ENCODE data around the gene NAV2. TPM values are rescaled to one million over a fixed set of nuclear protein-coding genes. Genes with fewer than 3 reads are reported as not detected.

Gene NAV2
- total and polyA plus RNA-seq, 2 donors from 2014 or later = 5.9 to 37.7 TPM

- H3K27me3 ChIP-seq (ENCODE audit: control insufficient read depth, insufficient read depth, low read length) = no peaks in the 10 kb centered on the region
- H3K4me3 ChIP-seq (ENCODE audit: low read length in 3 of 3) = no peak overlapping the region
- H3K9me3 ChIP-seq (ENCODE audit: control insufficient read depth in 2 of 3, insufficient read depth in 1 of 3, low read length in 3 of 3) = no peaks in the 10 kb centered on the region
- H3K36me3 ChIP-seq (ENCODE audit: control insufficient read depth in 2 of 3, insufficient read depth in 3 of 3, low read length in 3 of 3) = no peaks in the 10 kb centered on the region
- H3K9ac ChIP-seq (ENCODE audit: low read length in 3 of 3) = no peak overlapping the region
- DNase-seq (peak; percentile 80 to 85 (median 84)), FAIRE-seq (no peak)
- intact Hi-C loops (cut with DNase I) = no loop called here
- no peak overlapping the region for H3K27ac ChIP-seq (ENCODE audit: low read depth in 2 of 2, low read length in 2 of 2)
- no peaks in the 10 kb centered on the region for H3K4me1 ChIP-seq (ENCODE audit: control insufficient read depth in 2 of 3, insufficient read depth in 2 of 3, low read depth in 1 of 3, low read length in 3 of 3)
- TF ChIP-seq, protein P1, sequence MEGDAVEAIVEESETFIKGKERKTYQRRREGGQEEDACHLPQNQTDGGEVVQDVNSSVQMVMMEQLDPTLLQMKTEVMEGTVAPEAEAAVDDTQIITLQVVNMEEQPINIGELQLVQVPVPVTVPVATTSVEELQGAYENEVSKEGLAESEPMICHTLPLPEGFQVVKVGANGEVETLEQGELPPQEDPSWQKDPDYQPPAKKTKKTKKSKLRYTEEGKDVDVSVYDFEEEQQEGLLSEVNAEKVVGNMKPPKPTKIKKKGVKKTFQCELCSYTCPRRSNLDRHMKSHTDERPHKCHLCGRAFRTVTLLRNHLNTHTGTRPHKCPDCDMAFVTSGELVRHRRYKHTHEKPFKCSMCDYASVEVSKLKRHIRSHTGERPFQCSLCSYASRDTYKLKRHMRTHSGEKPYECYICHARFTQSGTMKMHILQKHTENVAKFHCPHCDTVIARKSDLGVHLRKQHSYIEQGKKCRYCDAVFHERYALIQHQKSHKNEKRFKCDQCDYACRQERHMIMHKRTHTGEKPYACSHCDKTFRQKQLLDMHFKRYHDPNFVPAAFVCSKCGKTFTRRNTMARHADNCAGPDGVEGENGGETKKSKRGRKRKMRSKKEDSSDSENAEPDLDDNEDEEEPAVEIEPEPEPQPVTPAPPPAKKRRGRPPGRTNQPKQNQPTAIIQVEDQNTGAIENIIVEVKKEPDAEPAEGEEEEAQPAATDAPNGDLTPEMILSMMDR (IDR thresholded peaks at IDR 0.05; ENCODE audit: borderline replicate concordance, extremely low read depth, insufficient read depth) = peak; percentile 86
Measured at GRCh38 chr11:19742588-19743292, 30.1 kb downstream of the NAV2 start.

GRCh38 chr11:19743622-19744021, 31.0 kb downstream of the NAV2 start:
- H3K4me3 ChIP-seq (ENCODE audit: low read length in 3 of 3) = no peak overlapping the region
- intact Hi-C loops (cut with DNase I) = no loop called here
- H3K9ac ChIP-seq (ENCODE audit: low read length in 3 of 3) = no peak overlapping the region
- FAIRE-seq (no peak), DNase-seq (no peak)
- no peaks in the 10 kb centered on the region for H3K9me3 ChIP-seq (ENCODE audit: control insufficient read depth in 2 of 3, insufficient read depth in 1 of 3, low read length in 3 of 3)
- no peaks in the 10 kb centered on the region for H3K36me3 ChIP-seq (ENCODE audit: control insufficient read depth in 2 of 3, insufficient read depth in 3 of 3, low read length in 3 of 3)
- no peaks in the 10 kb centered on the region for H3K27me3 ChIP-seq (ENCODE audit: control insufficient read depth, insufficient read depth, low read length)
- no peaks in the 10 kb centered on the region for H3K4me1 ChIP-seq (ENCODE audit: control insufficient read depth in 2 of 3, insufficient read depth in 2 of 3, low read depth in 1 of 3, low read length in 3 of 3)
- H3K27ac ChIP-seq (ENCODE audit: low read depth in 2 of 2, low read length in 2 of 2) = no peak overlapping the region
- TF ChIP-seq, protein P1 (IDR thresholded peaks at IDR 0.05; ENCODE audit: borderline replicate concordance, extremely low read depth, insufficient read depth) = no peak

DNA sequence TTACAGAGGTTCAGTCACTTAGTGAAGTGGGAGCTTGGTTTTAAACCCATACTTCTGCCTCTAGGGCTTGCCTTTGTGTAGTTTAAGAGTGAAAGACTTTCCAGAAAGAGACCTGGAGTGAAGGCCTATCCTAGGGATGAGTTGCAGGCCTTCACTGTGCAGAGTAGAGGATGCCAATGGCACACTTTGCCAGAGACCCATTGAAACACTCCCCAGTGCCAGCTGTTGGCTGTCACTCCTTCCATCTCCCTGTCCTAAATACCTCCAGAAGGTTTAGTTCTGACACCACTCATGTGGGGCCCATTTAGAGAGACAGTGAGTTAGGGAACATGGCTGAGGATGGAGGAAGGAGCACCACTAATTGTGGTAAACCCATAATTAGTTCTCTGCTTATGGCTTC, 31.5 kb downstream of the NAV2 start:
- Histone ChIP-seq H3K27me3 (ENCODE audit: control insufficient read depth, insufficient read depth, low read length) (no peaks in the 10 kb centered on the region), H3K27ac (ENCODE audit: low read depth in 2 of 2, low read length in 2 of 2) (no peak overlapping the region), H3K9me3 (ENCODE audit: control insufficient read depth in 2 of 3, insufficient read depth in 1 of 3, low read length in 3 of 3) (no peaks in the 10 kb centered on the region), H3K4me1 (ENCODE audit: control insufficient read depth in 2 of 3, insufficient read depth in 2 of 3, low read depth in 1 of 3, low read length in 3 of 3) (no peaks in the 10 kb centered on the region), H3K9ac (ENCODE audit: low read length in 3 of 3) (no peak overlapping the region), H3K4me3 (ENCODE audit: low read length in 3 of 3) (no peak overlapping the region), H3K36me3 (ENCODE audit: control insufficient read depth in 2 of 3, insufficient read depth in 3 of 3, low read length in 3 of 3) (no peaks in the 10 kb centered on the region)
- intact Hi-C loops (cut with DNase I) = no loop called here
- DNase-seq (no peak), FAIRE-seq (no peak)
- TF ChIP-seq, protein P1 (IDR thresholded peaks at IDR 0.05; ENCODE audit: borderline replicate concordance, extremely low read depth, insufficient read depth) = no peak

DNA sequence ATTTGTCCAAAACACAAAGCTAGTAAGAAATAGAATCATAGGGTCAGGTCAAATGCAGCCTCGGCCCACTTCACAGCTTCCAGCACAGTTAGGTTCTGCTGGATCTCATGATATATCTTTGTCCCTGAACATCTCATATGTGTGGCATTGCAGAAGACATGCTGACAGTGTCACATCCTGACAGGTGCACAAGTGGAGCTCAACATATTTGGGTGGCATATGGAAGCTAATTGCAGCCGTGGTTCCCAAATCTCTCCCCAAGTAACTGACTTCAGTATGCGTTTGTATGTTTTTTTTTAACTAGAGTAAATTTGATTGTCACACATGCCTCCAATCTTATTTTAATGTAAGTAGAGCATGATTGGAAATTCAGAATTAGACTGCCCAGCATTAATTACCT, 33.4 kb downstream of the NAV2 start:
- Histone ChIP-seq H3K4me1 (ENCODE audit: control insufficient read depth in 2 of 3, insufficient read depth in 2 of 3, low read depth in 1 of 3, low read length in 3 of 3) (no peaks in the 10 kb centered on the region), H3K36me3 (ENCODE audit: control insufficient read depth in 2 of 3, insufficient read depth in 3 of 3, low read length in 3 of 3) (no peaks in the 10 kb centered on the region), H3K9me3 (ENCODE audit: control insufficient read depth in 2 of 3, insufficient read depth in 1 of 3, low read length in 3 of 3) (no peaks in the 10 kb centered on the region), H3K27me3 (ENCODE audit: control insufficient read depth, insufficient read depth, low read length) (no peaks in the 10 kb centered on the region), H3K9ac (ENCODE audit: low read length in 3 of 3) (no peak overlapping the region), H3K4me3 (ENCODE audit: low read length in 3 of 3) (no peak overlapping the region), H3K27ac (ENCODE audit: low read depth in 2 of 2, low read length in 2 of 2) (no peak overlapping the region)
- DNase-seq (no peak), FAIRE-seq (no peak)
- TF ChIP-seq, protein P1 (IDR thresholded peaks at IDR 0.05; ENCODE audit: borderline replicate concordance, extremely low read depth, insufficient read depth) = no peak
- intact Hi-C loops (cut with DNase I) = no loop called here

Data from kidney (tissue), 14 donors.